Mesenteric fat pad (tissue), 1 donor: Measurements from ENCODE around the gene RAD50. TPM values are rescaled to one million over a fixed set of nuclear protein-coding genes. Genes with fewer than 3 reads are reported as not detected.
"Not testable (repeated sequence)": the region's sequence is repeated elsewhere in the genome, so short reads cannot be mapped to it uniquely, and the experiment has no call there.

ENCODE experiments used
- DNase-seq: peaks from one replicate; pipeline ENCODE4 v3.0.0-alpha.2; 2020; ENCODE audit warnings: low spot score
- long read RNA-seq: library from polyadenylated mRNA; unstranded; transcript quantifications from one replicate; pipeline ENCODE4 v2.0.0, GENCODE V29; 2020
- total RNA-seq: library from RNA; stranded (reverse); fragmentation: NEBNext Ultra II Directional; extraction: Animal tissue kit (Norgen Biotek cat#: 25700); gene quantifications from one replicate; pipeline ENCODE4 v1.2.1, GENCODE V29; 2021
- donor health status: DM: yes; HTN: yes; CAD: no.

RAD50 gene
- total RNA-seq = 44.2 TPM
- long read RNA-seq, partial matches to known transcripts = 92 of 103 reads
- long read RNA-seq, other reads (novel, unspliced or antisense) = 11 of 103 reads

GRCh38 chr5:132556763-132557477, at the start of gene RAD50:
TSS of gene RAD50 (plus strand) at chr5:132556977. CDS start at chr5:132557325, 348 bp downstream.
- DNase-seq = peak; percentile 97

- DNase-seq = no peak
Observed at GRCh38 chr5:132510076-132510475, 46.7 kb upstream of the RAD50 start.

DNA sequence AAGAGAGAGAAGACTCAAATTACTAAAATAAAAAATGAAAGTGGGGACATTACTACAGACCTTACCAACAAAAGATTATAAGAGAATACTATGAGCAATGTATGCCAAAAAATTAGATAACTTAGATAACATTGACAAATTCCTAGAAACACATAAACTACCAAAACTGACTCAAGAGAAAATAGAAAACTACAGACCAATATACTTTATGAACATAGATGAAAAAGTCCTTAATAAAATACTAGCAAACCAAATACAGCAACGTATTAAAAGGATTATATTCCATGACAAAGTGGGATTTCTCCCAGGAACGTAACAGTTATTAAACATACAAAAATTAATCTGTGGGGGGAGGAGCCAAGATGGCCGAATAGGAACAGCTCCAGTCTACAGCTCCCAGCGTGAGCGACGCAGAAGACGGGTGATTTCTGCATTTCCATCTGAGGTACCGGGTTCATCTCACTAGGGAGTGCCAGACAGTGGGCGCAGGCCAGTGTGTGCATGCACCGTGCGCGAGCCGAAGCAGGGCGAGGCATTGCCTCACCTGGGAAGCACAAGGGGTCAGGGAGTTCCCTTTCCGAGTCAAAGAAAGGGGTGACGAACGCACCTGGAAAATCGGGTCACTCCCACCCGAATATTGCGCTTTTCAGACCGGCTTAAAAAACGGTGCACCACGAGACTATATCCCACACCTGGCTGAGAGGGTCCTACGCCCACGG, 43.0 kb upstream of the RAD50 start:
- DNase-seq = not testable (repeated sequence)

- DNase-seq = not testable (repeated sequence)
Observed at GRCh38 chr5:132522067-132522466, 34.7 kb upstream of the RAD50 start.

DNA sequence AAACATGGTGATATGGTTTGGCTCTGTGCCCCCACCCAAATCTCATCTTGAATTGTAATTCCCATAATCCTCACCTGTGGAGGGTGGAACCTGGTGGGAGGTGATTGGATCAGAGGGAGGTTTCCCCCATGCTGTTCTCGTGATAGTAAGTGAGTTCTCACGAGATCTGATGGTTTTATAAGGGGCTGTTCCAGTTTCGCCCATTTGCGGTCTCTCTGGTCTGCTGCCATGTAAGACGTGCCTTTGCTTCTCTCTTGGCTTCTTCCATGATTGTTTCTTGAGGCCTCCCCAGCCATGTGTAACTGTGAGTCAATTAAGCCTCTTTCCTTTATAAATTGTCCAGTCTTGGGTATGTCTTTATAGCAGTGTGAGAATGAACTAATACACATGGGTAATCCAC, 31.9 kb upstream of the RAD50 start:
- DNase-seq = not testable (repeated sequence)

GRCh38 chr5:132525299-132525724, 31.5 kb upstream of the RAD50 start:
- DNase-seq = no peak

GRCh38 chr5:132526290-132526973, 30.3 kb upstream of the RAD50 start:
- no peak for DNase-seq

DNA sequence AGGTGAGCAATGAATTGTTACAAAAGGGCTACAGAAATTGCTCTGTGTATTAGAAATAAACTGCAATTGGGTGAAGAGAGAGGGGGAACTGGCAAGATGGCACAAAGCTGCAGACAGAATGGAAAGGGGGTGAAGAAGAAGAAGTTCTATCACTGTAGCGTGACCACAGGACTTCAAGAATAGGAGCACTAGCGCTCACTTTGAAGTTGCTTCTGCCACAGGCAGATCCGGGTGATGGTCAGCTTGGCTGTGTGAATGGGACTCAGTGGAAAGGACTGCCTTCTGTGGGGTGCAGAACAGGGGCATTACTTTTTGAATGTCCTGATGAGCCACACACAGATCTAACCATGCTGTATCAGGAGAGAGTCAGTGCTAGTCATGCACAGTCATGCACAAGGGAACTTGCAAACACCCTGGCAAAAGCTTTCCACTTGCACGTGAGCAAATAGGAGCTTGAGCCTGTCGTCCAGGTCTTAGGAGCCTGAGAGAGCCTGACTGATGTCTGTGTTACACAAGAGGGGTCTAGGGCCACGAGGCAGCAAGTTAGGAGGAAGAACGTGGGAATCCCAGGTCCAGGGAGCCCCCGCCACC, 29.7 kb upstream of the RAD50 start:
- DNase-seq = no peak

DNA sequence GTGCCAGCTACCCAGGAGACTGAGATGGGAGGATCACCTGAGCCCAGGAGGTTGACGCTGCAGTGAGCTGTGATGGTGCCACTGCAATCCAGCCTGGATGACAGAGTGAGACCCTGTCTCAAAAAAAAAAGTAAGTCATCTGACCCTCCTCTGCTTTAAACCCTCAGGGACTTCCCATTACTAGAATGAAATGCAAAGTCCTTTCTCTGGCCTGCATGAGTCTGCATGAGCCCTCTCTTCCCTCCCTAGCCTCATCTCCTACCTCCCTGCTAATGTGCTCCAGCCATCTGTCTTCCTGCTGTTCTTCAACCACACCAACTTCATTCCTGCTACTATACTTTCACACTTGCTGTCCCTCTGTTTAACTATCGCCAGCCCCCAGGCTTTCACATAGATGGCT, 28.8 kb upstream of the RAD50 start:
- no peak for DNase-seq

DNA sequence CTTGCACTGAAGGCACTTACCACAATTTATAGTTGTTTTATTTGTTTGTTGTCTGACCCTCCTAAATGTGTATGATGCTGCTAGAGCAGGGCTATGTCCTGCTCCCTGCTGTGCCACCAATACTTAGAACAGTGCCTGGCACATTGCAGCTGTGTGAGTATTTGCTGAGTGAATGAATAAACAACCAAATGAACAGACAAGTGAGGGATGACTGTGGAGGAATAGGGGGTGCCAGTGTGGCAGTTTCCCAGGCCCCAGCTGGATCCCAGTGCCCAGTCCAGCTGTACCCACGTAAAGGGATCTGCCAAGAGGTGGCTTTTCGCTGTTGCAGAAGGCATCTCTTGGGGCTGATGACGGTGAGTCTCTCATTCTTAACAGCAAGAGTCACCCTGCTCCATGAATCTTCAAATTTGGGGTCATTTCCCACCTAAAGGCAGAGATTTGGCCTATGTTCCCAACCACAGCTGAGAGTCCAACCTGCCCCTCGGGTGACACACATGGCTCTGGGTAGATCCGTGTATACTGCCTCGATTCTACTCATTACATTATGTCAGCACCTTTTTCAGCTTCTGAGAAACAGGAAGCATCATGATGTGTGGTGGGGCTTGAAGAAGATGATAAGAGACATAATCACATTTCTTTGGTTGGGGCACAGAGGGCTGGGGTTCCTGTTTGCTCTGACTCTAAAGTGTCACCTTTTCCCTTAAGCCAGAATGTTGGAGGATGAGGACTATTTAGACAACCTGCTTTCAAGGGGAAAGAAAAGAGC, 27.7 kb upstream of the RAD50 start:
- no peak for DNase-seq

GRCh38 chr5:132530946-132531345, 25.8 kb upstream of the RAD50 start:
- no peak for DNase-seq

GRCh38 chr5:132539716-132540115, 17.1 kb upstream of the RAD50 start:
- DNase-seq = no peak

- no peak for DNase-seq
Observed at GRCh38 chr5:132540149-132540548, 16.6 kb upstream of the RAD50 start.

DNA sequence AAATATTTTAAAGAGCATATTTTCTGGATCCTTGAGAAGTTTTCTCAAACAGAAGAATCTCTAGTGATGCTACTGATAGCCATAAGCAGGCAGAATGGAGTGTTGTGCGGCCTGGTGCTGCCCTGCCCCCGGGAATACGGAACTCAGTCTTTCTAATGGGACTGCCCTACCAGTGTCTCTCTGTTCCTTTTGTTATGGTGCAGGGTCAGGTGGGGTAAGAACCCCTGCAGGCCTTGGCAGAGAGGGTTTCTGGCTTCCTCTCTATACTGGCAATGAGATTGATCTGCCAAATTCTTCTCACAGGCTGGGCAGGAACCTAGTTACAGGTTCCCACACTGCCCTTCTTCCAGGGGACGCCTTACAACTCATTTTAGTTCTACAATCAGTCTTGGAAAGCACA, 16.0 kb upstream of the RAD50 start:
- no peak for DNase-seq

DNA sequence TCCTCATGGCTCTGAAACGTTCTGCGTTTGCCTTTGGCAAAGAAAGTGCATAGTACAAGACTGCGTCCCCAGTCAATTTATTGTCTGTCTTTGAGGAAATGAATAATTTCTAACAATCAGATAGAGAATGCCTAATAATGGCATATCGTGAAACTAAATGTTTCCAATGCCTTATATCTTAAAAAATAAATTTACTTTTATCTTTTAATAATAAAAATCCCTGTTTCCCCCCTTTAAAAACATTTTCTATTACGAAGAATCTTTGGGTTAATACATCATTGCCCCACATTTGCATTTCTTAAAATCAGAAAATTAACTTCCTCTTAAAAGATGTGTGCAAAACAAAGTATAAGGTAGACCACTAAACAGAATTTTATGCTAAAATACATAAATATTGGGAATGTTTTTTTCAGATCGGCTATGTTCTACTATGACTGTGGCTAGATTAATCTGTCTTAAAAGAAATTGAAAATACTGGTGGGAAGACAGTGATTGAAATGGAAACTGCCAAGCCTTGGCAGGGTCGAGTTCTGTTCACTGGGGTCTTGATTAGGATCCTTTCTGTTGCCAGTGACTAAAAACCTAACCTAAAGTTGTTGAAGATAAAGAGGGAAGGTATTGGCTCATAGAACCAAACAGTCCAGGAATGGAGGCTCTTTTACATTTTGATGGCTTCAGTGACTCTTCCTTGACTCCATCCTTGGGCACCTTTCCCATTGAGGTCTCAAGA, 13.1 kb upstream of the RAD50 start, which contains the start of gene IL5:
Gene IL5, minus strand, starts transcription at position 51 of the 730 bp plus-strand sequence. Its CDS starts 44 bp downstream, at position 7.
- no peak for DNase-seq

- no peak for DNase-seq
Observed at GRCh38 chr5:132546108-132546507, 10.7 kb upstream of the RAD50 start.

DNA sequence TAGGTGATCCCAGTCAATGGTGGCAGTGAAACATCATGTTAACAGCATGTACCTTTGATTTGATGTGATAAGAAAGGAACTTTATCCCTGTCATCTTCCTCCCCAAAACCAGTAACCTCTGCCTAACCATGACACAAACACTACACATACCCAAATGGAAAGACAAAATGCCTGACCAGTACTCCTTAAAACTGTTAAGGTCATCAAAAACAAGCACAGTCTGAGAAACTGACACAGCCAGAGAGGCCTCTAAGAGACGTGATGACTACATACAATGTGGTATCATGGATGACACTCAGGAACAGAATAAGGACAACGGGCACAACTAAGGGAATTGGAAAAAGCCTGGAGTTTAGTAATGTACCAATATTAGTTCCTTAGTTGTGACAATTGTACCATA, 9.5 kb upstream of the RAD50 start:
- no peak for DNase-seq

DNA sequence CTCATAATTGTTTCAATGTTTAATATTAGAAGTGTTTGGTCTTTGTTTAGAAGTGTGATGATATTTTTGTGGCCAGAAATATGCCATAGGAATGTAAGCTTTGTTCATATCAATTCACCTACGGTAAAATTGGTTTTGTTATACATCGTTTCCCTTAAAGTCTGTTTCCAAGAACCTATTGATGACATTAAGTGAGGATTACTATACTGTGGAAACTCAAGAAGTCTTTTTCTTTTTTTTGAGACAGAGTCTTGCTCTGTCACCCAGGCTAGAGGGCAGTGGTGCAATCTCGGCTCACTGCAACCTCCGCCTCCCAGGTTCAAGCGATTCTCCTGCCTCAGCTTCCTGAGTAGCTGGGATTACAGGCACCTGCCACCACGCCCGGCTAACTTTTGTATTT, 7.9 kb upstream of the RAD50 start:
- not testable (repeated sequence) for DNase-seq

GRCh38 chr5:132549576-132549975, 7.2 kb upstream of the RAD50 start:
- no peak for DNase-seq

- DNase-seq = no peak
Observed at GRCh38 chr5:132556153-132556762, 519 bp upstream of the RAD50 start.
